Activated naive CD4-positive, alpha-beta T cell treated with anti-CD3 and anti-CD28 coated beads, Interleukin-2, amount 10 ng/mL, durations not matched to agents 7 days and 5 days (primary cell): ENCODE data around the gene MAPK8IP3.

Source experiments
- CTCF ChIA-PET: fragments of 350-600 bp; sonication (Branson Sonifier 250); formaldehyde crosslinking; loops from one replicate; lab custom pipeline; 2021; ENCODE audit warnings: antibody characterized with exemption; lab: Charles Lee
- DNase-seq: peaks from one replicate; pipeline ENCODE4 v3.0.0-alpha.2; 2020
- H3K27ac Mint-ChIP-seq: one replicate; pipeline ENCODE4 v1.8.0; 2021; ENCODE audit warnings: mild to moderate bottlenecking, moderate library complexity, mixed read lengths
- H3K27me3 Mint-ChIP-seq: one replicate; pipeline ENCODE4 v1.8.0; 2021; ENCODE audit warnings: mild to moderate bottlenecking, mixed read lengths
- H3K36me3 Mint-ChIP-seq: one replicate; pipeline ENCODE4 v1.8.0; 2021; ENCODE audit warnings: mixed read lengths
- H3K4me1 Mint-ChIP-seq: one replicate; pipeline ENCODE4 v1.8.0; 2021; ENCODE audit warnings: mixed read lengths
- H3K4me3 Mint-ChIP-seq: one replicate; pipeline ENCODE4 v1.8.0; 2021; ENCODE audit warnings: mild to moderate bottlenecking, moderate library complexity, mixed read lengths
- H3K9me3 Mint-ChIP-seq: one replicate; pipeline ENCODE4 v1.8.0; 2021; ENCODE audit warnings: mixed read lengths

Gene MAPK8IP3

GRCh38 chr16:1771188-1771863, 65.3 kb downstream of the MAPK8IP3 start, which contains the start of gene NME3:
TSS of gene NME3 (minus strand) at chr16:1771543. CDS start at chr16:1771534, 9 bp downstream.
- peak; percentile 85 for DNase-seq
- Mint-ChIP-seq H3K9me3 (no peaks in the 10 kb centered on the region), H3K4me3 (peak within 1 kb of the TSS; percentile 96), H3K4me1 (peaks cover 24% of the 10 kb centered on the region), H3K27ac (peak within 1 kb of the TSS; percentile 97), H3K27me3 (no peaks in the 10 kb centered on the region), H3K36me3 (peaks cover 13% of the 10 kb centered on the region)
- CTCF ChIA-PET = interaction anchor here (1.6 kb wide), 1 partner anchor 10 kb away, joined by 3 read pairs; no protein-coding TSS in a partner anchor

GRCh38 chr16:1771864-1772361, 65.9 kb downstream of the MAPK8IP3 start:
- CTCF ChIA-PET = no interaction called here
- H3K4me3 Mint-ChIP-seq = peak overlapping the region; percentile 96
- H3K27ac Mint-ChIP-seq = peak overlapping the region; percentile 97
- H3K27me3 Mint-ChIP-seq = no peaks in the 10 kb centered on the region
- H3K9me3 Mint-ChIP-seq = no peaks in the 10 kb centered on the region
- DNase-seq = no peak
- H3K4me1 Mint-ChIP-seq = peaks cover 24% of the 10 kb centered on the region
- H3K36me3 Mint-ChIP-seq = peaks cover 13% of the 10 kb centered on the region

- DNase-seq = peak; percentile 66
- H3K27ac Mint-ChIP-seq = peak within 1 kb of the TSS; percentile 97
- H3K36me3 Mint-ChIP-seq = peaks cover 11% of the 10 kb centered on the region
- H3K27me3 Mint-ChIP-seq = no peaks in the 10 kb centered on the region
- CTCF ChIA-PET = interaction anchor here (0.8 kb wide), 1 partner anchor 10 kb away, joined by 5 read pairs; the partner anchor contains the start of genes NUBP2 and SPSB3
- H3K9me3 Mint-ChIP-seq = no peaks in the 10 kb centered on the region
- H3K4me3 Mint-ChIP-seq = peak within 1 kb of the TSS; percentile 96
- H3K4me1 Mint-ChIP-seq = peaks cover 24% of the 10 kb centered on the region
These were observed 66.4 kb downstream of the MAPK8IP3 start, which contains the start of gene EME2 for GRCh38 chr16:1772362-1772907. TSS of gene EME2 (plus strand) at chr16:1772810. CDS start at chr16:1773228, 418 bp downstream.

- no peaks in the 10 kb centered on the region for H3K9me3 Mint-ChIP-seq
- CTCF ChIA-PET = interaction anchor here (0.8 to 1.4 kb wide), 3 partner anchors 9 to 178 kb away, joined by 3 to 9 read pairs (median 5); partner anchors contain the start of genes NUBP2 and SPSB3
- H3K27ac Mint-ChIP-seq = peak within 1 kb of the TSS; percentile 97
- H3K4me1 Mint-ChIP-seq = peaks cover 24% of the 10 kb centered on the region
- peak; percentile 85 for DNase-seq
- H3K36me3 Mint-ChIP-seq = peaks cover 8% of the 10 kb centered on the region
- no peaks in the 10 kb centered on the region for H3K27me3 Mint-ChIP-seq
- peak within 1 kb of the TSS; percentile 96 for H3K4me3 Mint-ChIP-seq
These were observed 67.1 kb downstream of the MAPK8IP3 start, which contains the start of gene MRPS34 for GRCh38 chr16:1772908-1773702. TSS of gene MRPS34 (minus strand) at chr16:1773134. CDS start at chr16:1773119, 15 bp downstream.

- Mint-ChIP-seq H3K9me3 (no peaks in the 10 kb centered on the region), H3K27me3 (no peaks in the 10 kb centered on the region), H3K27ac (peak overlapping the region; percentile 76), H3K36me3 (peaks cover 7% of the 10 kb centered on the region), H3K4me1 (peaks cover 24% of the 10 kb centered on the region), H3K4me3 (peak overlapping the region; percentile 96)
- no peak for DNase-seq
- CTCF ChIA-PET = interaction anchor here (0.9 to 1.4 kb wide), 4 partner anchors 9 to 177 kb away, joined by 3 to 9 read pairs (median 3); partner anchors contain the start of genes MAPK8IP3, NUBP2 and SPSB3
These were observed 67.9 kb downstream of the MAPK8IP3 start for GRCh38 chr16:1773703-1774447.

GRCh38 chr16:1774448-1774780, 68.4 kb downstream of the MAPK8IP3 start:
- H3K27ac Mint-ChIP-seq = no peak overlapping the region

GRCh38 chr16:1775006-1775845, 69.2 kb downstream of the MAPK8IP3 start:
- Mint-ChIP-seq H3K4me3 (peak overlapping the region; percentile 58), H3K9me3 (no peaks in the 10 kb centered on the region), H3K4me1 (peaks cover 21% of the 10 kb centered on the region), H3K36me3 (peaks cover 7% of the 10 kb centered on the region), H3K27me3 (no peaks in the 10 kb centered on the region), H3K27ac (no peak overlapping the region)
- CTCF ChIA-PET = interaction anchor here (0.9 kb wide), 1 partner anchor 39 kb away, joined by 3 read pairs; no protein-coding TSS in a partner anchor
- DNase-seq = no peak

More at GRCh38 chr16:1774448-1774780, 68.4 kb downstream of the MAPK8IP3 start:
- Mint-ChIP-seq H3K9me3 (no peaks in the 10 kb centered on the region), H3K4me1 (peaks cover 24% of the 10 kb centered on the region), H3K36me3 (peaks cover 7% of the 10 kb centered on the region), H3K27me3 (no peaks in the 10 kb centered on the region), H3K4me3 (peak overlapping the region; percentile 96)
- DNase-seq = no peak
- CTCF ChIA-PET = interaction anchor here (0.9 to 1.4 kb wide), 4 partner anchors 8 to 177 kb away, joined by 3 to 9 read pairs (median 3); partner anchors contain the start of genes MAPK8IP3, NUBP2 and SPSB3

- Mint-ChIP-seq H3K4me1 (peaks cover 23% of the 10 kb centered on the region), H3K4me3 (no peak overlapping the region), H3K36me3 (peaks cover 7% of the 10 kb centered on the region), H3K27me3 (no peaks in the 10 kb centered on the region), H3K27ac (no peak overlapping the region), H3K9me3 (no peaks in the 10 kb centered on the region)
- DNase-seq = no peak
- CTCF ChIA-PET = no interaction called here
These were observed 70.1 kb downstream of the MAPK8IP3 start for GRCh38 chr16:1775846-1776671.

GRCh38 chr16:1776672-1776955, 70.6 kb downstream of the MAPK8IP3 start:
- Mint-ChIP-seq H3K27ac (no peak overlapping the region), H3K36me3 (peaks cover 7% of the 10 kb centered on the region), H3K4me1 (peaks cover 29% of the 10 kb centered on the region), H3K9me3 (no peaks in the 10 kb centered on the region), H3K27me3 (no peaks in the 10 kb centered on the region), H3K4me3 (no peak overlapping the region)
- DNase-seq = no peak
- CTCF ChIA-PET = no interaction called here

GRCh38 chr16:1776991-1777374, 71.0 kb downstream of the MAPK8IP3 start:
- no peak overlapping the region for H3K4me3 Mint-ChIP-seq
- peaks cover 4% of the 10 kb centered on the region for H3K36me3 Mint-ChIP-seq
- no peak for DNase-seq
- H3K4me1 Mint-ChIP-seq = peaks cover 29% of the 10 kb centered on the region
- no peak overlapping the region for H3K27ac Mint-ChIP-seq
- no peaks in the 10 kb centered on the region for H3K27me3 Mint-ChIP-seq
- no peaks in the 10 kb centered on the region for H3K9me3 Mint-ChIP-seq
- CTCF ChIA-PET = no interaction called here

- peaks cover 25% of the 10 kb centered on the region for H3K4me1 Mint-ChIP-seq
- H3K9me3 Mint-ChIP-seq = no peaks in the 10 kb centered on the region
- DNase-seq = no peak
- no peak overlapping the region for H3K4me3 Mint-ChIP-seq
- CTCF ChIA-PET = no interaction called here
- H3K27ac Mint-ChIP-seq = no peak overlapping the region
- H3K36me3 Mint-ChIP-seq = no peaks in the 10 kb centered on the region
- H3K27me3 Mint-ChIP-seq = no peaks in the 10 kb centered on the region
These were observed 71.6 kb downstream of the MAPK8IP3 start for GRCh38 chr16:1777375-1778199.
